ENCODE results near the gene CPNE5. TPM values are rescaled to one million over a fixed set of nuclear protein-coding genes. Genes with fewer than 3 reads are reported as not detected.

CPNE5 gene
- total RNA-seq, 1 donor from 2014 or later = 59.1 TPM

GRCh38 chr6:36837022-36837339 is 2.3 kb downstream of the CPNE5 start:
- H3K27me3 Mint-ChIP-seq = peaks cover 31% of the 10 kb centered on the region
- TF ChIP-seq CTCF (IDR thresholded peaks at IDR 0.05) = no peak
- no peak overlapping the region for H3K27ac Mint-ChIP-seq
- intact Hi-C loops (cut with micrococcal nuclease) = no loop called here
- DNase-seq = no peak
- H3K36me3 Mint-ChIP-seq (ENCODE audit: low read depth) = no peaks in the 10 kb centered on the region
- H3K4me1 Mint-ChIP-seq = peaks cover 15% of the 10 kb centered on the region
- H3K9me3 Mint-ChIP-seq = no peaks in the 10 kb centered on the region
- H3K4me3 Mint-ChIP-seq = no peak overlapping the region
- no peak for ATAC-seq (ENCODE audit: low read depth)
- CTCF ChIA-PET = interaction anchor here (2.0 kb wide), 1 partner anchor 12 kb away, joined by 4 read pairs; no protein-coding TSS in a partner anchor
- POLR2A ChIA-PET = no interaction called here

- Mint-ChIP-seq H3K9me3 (no peaks in the 10 kb centered on the region), H3K36me3 (ENCODE audit: low read depth) (no peaks in the 10 kb centered on the region), H3K27ac (no peak overlapping the region), H3K4me3 (no peak overlapping the region), H3K27me3 (peaks cover 31% of the 10 kb centered on the region), H3K4me1 (peaks cover 15% of the 10 kb centered on the region)
- TF ChIP-seq CTCF (IDR thresholded peaks at IDR 0.05) = no peak
- intact Hi-C loops (cut with micrococcal nuclease) = no loop called here
- CTCF ChIA-PET = interaction anchor here (0.6 to 2.0 kb wide), 2 partner anchors 13 to 35 kb away, joined by 3 to 4 read pairs; no protein-coding TSS in a partner anchor
- DNase-seq = no peak
- no peak for ATAC-seq (ENCODE audit: low read depth)
- POLR2A ChIA-PET = no interaction called here
Measured at GRCh38 chr6:36836111-36837021, 2.9 kb downstream of the CPNE5 start.

GRCh38 chr6:36834576-36835341 is 4.5 kb downstream of the CPNE5 start:
- no peak for TF ChIP-seq CTCF (IDR thresholded peaks at IDR 0.05)
- ATAC-seq (ENCODE audit: low read depth) = no peak
- Mint-ChIP-seq H3K27me3 (peaks cover 23% of the 10 kb centered on the region), H3K36me3 (ENCODE audit: low read depth) (no peaks in the 10 kb centered on the region), H3K9me3 (no peaks in the 10 kb centered on the region), H3K4me1 (peaks cover 5% of the 10 kb centered on the region), H3K27ac (no peak overlapping the region), H3K4me3 (no peak overlapping the region)
- no peak for DNase-seq
- POLR2A ChIA-PET = interaction anchor here (0.7 kb wide), 1 partner anchor 1059 kb away, joined by 3 read pairs; no protein-coding TSS in a partner anchor
- CTCF ChIA-PET = no interaction called here
- intact Hi-C loops (cut with micrococcal nuclease) = no loop called here

- Mint-ChIP-seq H3K27ac (no peak overlapping the region), H3K4me1 (no peaks in the 10 kb centered on the region), H3K4me3 (no peak overlapping the region), H3K9me3 (no peaks in the 10 kb centered on the region), H3K27me3 (peaks cover 18% of the 10 kb centered on the region), H3K36me3 (ENCODE audit: low read depth) (no peaks in the 10 kb centered on the region)
- POLR2A ChIA-PET = no interaction called here
- DNase-seq = no peak
- no peak for TF ChIP-seq CTCF (IDR thresholded peaks at IDR 0.05)
- no peak for ATAC-seq (ENCODE audit: low read depth)
- CTCF ChIA-PET = no interaction called here
- intact Hi-C loops (cut with micrococcal nuclease) = no loop called here
Measured at GRCh38 chr6:36833182-36833789, 6.0 kb downstream of the CPNE5 start.

- no peak for TF ChIP-seq CTCF (IDR thresholded peaks at IDR 0.05)
- no peaks in the 10 kb centered on the region for H3K36me3 Mint-ChIP-seq (ENCODE audit: low read depth)
- no peak for ATAC-seq (ENCODE audit: low read depth)
- no peak overlapping the region for H3K4me3 Mint-ChIP-seq
- H3K27me3 Mint-ChIP-seq = peaks cover 14% of the 10 kb centered on the region
- H3K27ac Mint-ChIP-seq = no peak overlapping the region
- POLR2A ChIA-PET = no interaction called here
- H3K4me1 Mint-ChIP-seq = peaks cover 3% of the 10 kb centered on the region
- CTCF ChIA-PET = no interaction called here
- no peak for DNase-seq
- intact Hi-C loops (cut with micrococcal nuclease) = no loop called here
- no peaks in the 10 kb centered on the region for H3K9me3 Mint-ChIP-seq
Measured at GRCh38 chr6:36832313-36832712, 6.9 kb downstream of the CPNE5 start.

Measured in activated B cell treated with CpG ODN at 0.5 μM for 24 hours (primary cell).